Erythroblast (primary cell): ENCODE measurements around the gene ECEL1.

ENCODE experiments used
- GATA1 ChIP-seq: IDR thresholded peaks from 2 replicates; pipeline ENCODE4 v1.6.1; 2011; ENCODE audit warnings: low read depth, mild to moderate bottlenecking, control low read depth, low read length, moderate library complexity
- POLR2A ChIP-seq: IDR thresholded peaks from 2 replicates; pipeline ENCODE4 v1.6.1; 2011; ENCODE audit warnings: mild to moderate bottlenecking, low read length

- TF ChIP-seq POLR2A (no peak), GATA1 (no peak)
These were observed 28.9 kb upstream of the ECEL1 start for GRCh38 chr2:232516551-232516950.
